ENCODE data around the gene GFRA1. TPM values are rescaled to one million over a fixed set of nuclear protein-coding genes. Genes with fewer than 3 reads are reported as not detected.

The GFRA1 gene
- total and polyA plus RNA-seq, 2 of the 4 experiments (the other 2 are of a cell fraction), result 9.1 to 9.3 TPM

GRCh38 chr10:116027355-116027754 lies 245.7 kb downstream of the GFRA1 start:
- Histone ChIP-seq H3K4me3 (ENCODE audit: insufficient read depth, low read depth, low read length) (no peak overlapping the region), H4K5ac (ENCODE audit: low read depth, low read length) (no peak overlapping the region), H2AK9ac (replicated peaks; ENCODE audit: low read depth, low read length, poor library complexity) (no peak overlapping the region), H3K18ac (ENCODE audit: low read depth, low read length) (no peak overlapping the region), H2BK5ac (ENCODE audit: low read depth, low read length, poor library complexity, severe bottlenecking) (no peak overlapping the region), H3K9me1 (ENCODE audit: insufficient read depth, low read length) (no peaks in the 10 kb centered on the region), H3K9me3 (ENCODE audit: control insufficient read depth, insufficient read depth, low read length) (no peaks in the 10 kb centered on the region), H3K4me2 (ENCODE audit: low read depth, low read length) (no peak overlapping the region), H4K8ac (ENCODE audit: low read depth in 2 of 2, low read length in 2 of 2) (no peak overlapping the region), H3K23ac (ENCODE audit: low read depth, low read length) (no peak overlapping the region), H4K20me1 (ENCODE audit: insufficient read depth, low read length) (no peaks in the 10 kb centered on the region), H2BK15ac (ENCODE audit: low read depth, low read length) (no peak overlapping the region), H3K9ac (ENCODE audit: low read depth, low read length) (no peak overlapping the region), H2AK5ac (ENCODE audit: low read depth, low read length) (no peak overlapping the region), H2AFZ (replicated peaks; ENCODE audit: low read length, poor library complexity) (no peak overlapping the region), H2BK20ac (ENCODE audit: low read depth, low read length) (no peak overlapping the region), H3K4ac (ENCODE audit: low read depth, low read length) (no peak overlapping the region), H3K27me3 (ENCODE audit: control insufficient read depth, insufficient read depth, low read length) (no peaks in the 10 kb centered on the region), H3K56ac (ENCODE audit: extremely low read depth, insufficient read depth, low read length) (no peak overlapping the region), H3K14ac (replicated peaks; ENCODE audit: low read depth, low read length) (no peak overlapping the region), H2BK120ac (ENCODE audit: low read depth, low read length) (no peak overlapping the region), H3K36me3 (ENCODE audit: control insufficient read depth, insufficient read depth, low read length) (no peaks in the 10 kb centered on the region), H3K27ac (ENCODE audit: insufficient read depth, low read length) (no peak overlapping the region), H3K4me1 (ENCODE audit: control insufficient read depth, insufficient read depth, low read length) (no peaks in the 10 kb centered on the region), H4K91ac (ENCODE audit: insufficient read depth, low read depth, low read length) (no peak overlapping the region), H3K79me1 (ENCODE audit: low read depth in 1 of 2, low read length in 2 of 2) (no peaks in the 10 kb centered on the region)
- CTCF ChIA-PET, result no interaction called here
- BruUV-seq (replicated peaks), result no TSS peak
- in situ Hi-C loops (cut with MboI; ENCODE audit: low sequenced_read_pairs) (no loop called here), dilution Hi-C loops (cut with HindIII; ENCODE audit: low sequenced_read_pairs, unreplicated experiment) (no loop called here), intact Hi-C loops (cut with micrococcal nuclease) (no loop called here)
- no peak for TF ChIP-seq USF2 (IDR thresholded peaks at IDR 0.05; ENCODE audit: low read depth, low read length)
- DNase-seq (no peak), ATAC-seq (ENCODE audit: low read depth) (no peak)
- 60% methylated on average over 1 of the region's 6 CpGs; no CpG with 5 or more reads in 1 of the 2 experiments for WGBS, 2 experiments (ENCODE audit: extremely low coverage in 2 of 2, insufficient read length in 1 of 2)
- POLR2A ChIA-PET (ENCODE audit: unreplicated experiment), result no interaction called here
